Fibroblast of skin of left biceps (primary cell): Measurements from ENCODE around the gene ABCC5.
"Not testable (repeated sequence)": the region's sequence is repeated elsewhere in the genome, so short reads cannot be mapped to it uniquely, and the experiment has no call there.

Source experiments
- DNase-seq, 2 experiments: peaks; one replicate each; pipeline ENCODE4 v3.0.0-alpha.2; 2013; ENCODE audit warnings: low read depth in 2 of 2

ABCC5 gene

DNA sequence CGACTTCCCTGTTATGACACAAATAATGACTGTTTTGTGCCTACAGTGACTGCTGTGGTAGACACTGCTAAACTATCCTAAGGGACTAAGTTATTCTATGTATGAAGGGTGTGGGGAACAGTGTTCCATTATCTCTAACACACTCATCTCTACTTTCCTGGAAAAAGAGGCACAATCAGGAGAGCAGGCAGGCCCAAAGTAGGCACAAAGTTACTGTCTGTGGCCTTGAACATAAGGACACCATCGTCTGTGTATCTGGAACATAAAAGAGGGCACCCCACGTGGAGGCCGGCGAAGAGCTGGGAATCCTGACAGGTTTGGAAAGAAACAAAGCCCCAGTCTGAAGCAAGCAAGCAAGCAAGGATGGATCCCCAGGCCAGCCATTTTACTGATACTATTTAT lies 1.5 kb downstream of the ABCC5 start:
- no peak for DNase-seq

DNA sequence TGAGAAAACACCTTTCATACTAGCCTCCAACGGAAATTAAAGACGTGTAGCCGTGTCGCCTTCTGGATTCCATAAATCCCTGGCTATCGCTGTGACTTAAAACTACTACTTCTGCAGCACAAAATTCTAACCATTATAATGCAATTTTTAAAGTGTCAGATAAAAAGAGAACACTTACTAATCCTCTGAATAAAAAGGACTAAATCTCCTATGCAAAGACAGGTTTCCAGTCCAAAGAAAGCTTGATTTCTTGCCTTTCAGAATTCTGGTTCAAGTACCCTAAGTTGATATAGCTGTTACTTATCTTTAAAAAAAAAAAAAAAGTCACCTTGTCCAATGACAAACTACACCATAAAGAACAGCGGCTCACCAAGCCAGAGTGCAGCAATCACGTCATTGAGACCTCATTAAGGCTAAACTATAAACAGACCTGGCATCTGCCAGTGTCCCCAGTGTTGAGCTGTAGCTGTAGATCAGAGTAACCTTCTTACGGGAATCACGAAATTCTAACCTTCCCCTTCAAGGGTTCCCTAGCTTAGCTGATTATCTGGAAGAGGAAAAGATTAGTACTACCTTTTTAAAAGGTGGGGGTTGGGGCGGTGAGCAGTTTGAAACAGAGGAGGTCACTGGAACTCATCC lies 2.2 kb downstream of the ABCC5 start:
- no peak for DNase-seq

DNA sequence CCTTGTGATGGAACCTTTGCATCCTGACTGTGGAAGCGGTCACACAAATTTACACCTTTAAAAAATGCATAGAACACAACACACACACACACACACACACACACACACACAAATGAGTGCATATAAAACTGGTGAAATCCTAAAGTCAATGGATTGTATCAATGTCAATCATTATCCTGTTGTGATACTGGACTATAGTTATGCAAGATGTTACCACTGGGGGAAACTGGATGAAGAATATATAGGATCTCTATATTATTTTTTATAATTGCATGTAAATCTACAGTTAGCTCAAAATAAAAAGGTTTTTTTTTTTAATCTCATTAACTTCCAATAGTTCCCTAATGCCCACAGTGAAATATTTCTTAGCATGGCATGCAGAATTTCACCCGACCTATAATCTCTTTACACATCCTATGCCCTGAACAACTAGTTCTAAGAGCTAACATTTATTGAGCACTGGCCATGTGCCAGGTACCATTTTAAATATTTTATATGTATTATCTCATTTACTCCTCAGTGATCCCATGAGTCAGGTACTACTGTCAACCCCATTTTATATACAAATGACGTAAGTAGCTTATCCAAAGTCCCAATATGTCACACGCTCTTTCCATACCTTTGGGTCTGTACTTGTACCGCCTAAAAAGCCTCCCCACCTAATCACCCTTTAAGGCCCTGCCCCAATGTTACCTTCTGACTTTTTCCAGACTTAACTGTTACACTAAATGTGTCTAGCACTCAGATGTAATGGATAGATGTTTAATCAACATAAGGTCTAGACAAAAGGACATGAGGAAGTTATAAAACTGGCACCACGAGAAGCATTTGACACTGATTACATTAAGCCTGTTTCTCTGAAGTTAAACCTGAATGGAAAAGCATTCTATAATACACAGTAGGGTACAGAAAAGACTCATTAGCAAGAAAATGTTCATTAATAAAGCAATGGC lies 5.5 kb downstream of the ABCC5 start:
- no peak for DNase-seq

DNA sequence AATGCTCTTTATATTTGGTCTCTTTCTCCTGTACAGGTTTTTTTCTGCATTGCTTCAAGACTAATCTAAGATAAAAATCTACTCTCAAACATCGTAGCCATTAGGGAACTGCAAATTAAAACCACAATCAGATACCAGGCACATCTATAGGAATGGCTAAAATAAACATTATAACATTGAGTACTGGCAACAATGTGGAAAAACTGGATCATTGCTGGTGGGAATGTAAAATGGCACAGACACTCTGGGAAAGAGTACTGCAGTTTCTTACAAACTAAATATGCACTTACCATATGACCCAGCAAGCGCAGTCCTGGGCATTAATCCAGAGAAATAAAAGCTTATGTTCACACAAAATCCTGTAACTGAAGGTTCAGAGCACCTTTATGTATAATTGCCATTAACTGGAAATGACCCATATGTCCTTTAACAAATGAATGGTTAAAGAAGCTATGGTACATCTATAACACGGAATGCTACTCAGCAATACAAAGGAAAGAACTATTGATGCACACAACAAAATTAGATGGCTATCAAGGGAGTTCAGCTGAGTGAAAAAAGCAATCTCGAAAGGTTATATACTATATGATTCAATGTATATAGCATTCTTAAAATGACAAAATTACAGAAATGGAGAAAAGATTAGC lies 6.3 kb downstream of the ABCC5 start:
- DNase-seq: no peak

DNA sequence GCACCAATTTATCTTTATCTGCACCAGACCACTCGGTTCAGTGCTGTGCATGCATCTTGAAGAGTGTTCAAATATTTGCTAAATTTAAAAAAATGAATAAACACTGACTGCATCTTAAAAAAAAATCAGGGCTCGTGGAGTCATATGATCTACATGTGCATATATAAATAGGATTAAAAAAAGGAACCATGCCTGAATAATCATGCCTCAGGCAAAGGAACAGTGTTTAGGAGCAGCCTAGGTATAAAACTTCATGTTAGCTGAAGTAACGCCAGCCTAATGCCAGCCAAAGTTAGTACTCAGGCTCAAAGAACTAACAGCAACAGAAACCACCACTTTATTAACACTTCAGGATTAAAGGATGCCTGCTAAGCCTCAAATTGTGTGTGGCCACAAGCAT lies 9.5 kb downstream of the ABCC5 start:
- no peak for DNase-seq

DNA sequence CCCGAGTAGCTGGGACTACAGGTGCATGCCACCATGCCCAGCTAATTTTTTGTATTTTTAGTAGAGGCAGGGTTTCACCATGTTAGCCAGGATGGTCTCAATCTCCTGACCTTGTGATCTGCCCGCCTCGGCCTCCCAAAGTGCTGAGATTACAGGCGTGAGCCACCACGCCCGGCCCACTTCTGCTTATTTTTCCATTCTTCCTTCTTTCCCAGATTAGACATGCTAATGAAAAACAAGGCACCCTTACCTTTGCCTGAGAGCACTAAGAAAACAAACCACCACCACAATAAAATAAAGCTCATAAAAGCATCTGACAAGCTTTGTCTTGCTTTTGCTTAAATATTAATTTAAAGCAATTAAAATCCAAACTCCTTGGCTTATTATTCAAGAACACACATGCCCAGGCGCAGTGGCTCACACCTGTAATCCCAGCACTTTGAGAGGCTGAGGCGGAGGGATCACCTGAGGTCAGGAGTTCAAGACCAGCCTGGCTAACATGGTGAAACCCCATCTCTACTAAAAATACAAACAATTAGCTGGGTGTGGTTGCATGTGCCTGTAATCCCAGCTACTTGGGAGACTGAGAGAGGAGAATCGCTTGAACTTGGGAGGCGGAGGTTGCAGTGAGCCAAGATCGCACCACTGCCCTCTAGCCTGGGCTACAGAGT lies 10.4 kb downstream of the ABCC5 start:
- DNase-seq: not testable (repeated sequence)

DNA sequence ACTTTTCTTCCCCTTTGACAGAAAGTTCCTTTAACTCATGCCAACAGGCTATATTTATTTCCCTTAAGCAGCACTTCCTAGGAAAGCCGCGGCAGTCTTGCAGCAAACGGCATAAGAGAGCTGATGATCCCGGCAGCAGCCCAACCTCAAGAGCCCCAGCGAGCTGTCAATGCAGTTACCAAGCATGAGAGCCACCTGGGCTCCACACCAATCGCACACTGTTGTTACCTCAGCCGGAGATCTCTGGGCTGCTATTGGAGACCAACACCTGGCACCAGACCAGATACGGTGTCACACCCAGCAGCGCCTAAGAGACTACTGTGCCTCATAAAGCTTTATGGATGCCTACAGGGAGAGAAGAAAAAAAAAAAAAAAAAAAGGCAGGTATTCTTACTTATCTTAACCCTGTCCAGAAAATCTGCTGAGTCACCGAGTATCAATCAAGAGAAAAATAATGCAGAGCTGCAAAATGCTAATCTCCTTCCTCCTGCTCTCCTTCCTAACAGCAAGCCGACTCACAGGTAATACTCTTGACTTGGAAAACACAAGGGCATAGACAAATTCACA lies 11.7 kb downstream of the ABCC5 start:
- no peak for DNase-seq

- DNase-seq: no peak
Observed at GRCh38 chr3:184004476-184004875, 13.2 kb downstream of the ABCC5 start.

GRCh38 chr3:184003187-184003967 lies 14.3 kb downstream of the ABCC5 start:
- DNase-seq: peak; percentile 64 to 70

GRCh38 chr3:184002469-184002868 lies 15.2 kb downstream of the ABCC5 start:
- DNase-seq: no peak

DNA sequence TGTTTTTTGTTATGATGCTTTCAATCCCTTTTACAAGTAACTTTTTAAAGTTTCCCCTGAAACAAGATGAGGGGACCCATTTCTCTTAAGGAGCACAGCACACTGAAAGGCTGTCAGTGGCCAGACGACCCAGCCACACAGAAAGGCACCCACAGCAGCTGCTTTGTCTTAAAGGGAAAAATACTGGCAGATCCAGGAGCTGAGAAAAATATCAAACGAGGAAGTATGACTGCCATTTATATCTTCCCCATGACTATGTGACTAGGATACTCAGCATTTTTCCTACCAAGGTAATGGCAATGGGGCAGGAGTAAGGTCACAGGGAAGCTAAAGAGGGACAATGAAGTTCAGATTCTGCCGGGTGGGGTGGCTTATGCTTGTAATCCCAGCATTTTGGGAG lies 15.9 kb downstream of the ABCC5 start:
- no peak for DNase-seq

DNA sequence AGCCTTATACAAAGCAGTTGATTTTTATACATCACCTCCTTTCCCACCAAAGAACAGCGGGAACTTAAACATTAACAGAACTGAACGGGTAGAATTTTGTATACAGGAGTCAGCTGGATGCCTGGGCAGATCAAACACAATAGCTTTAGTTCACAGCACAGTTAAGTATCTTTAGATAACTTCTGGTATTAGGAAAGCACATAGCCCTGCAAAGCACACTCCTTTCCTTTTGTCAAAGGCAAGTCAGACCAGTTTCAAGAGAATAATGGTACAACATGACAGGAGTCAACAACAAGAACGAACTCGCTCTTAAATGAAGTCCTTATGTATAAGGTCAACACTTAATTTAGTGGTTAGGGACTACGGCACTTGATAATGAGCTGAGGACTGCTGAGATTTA lies 26.3 kb downstream of the ABCC5 start:
- DNase-seq: no peak

DNA sequence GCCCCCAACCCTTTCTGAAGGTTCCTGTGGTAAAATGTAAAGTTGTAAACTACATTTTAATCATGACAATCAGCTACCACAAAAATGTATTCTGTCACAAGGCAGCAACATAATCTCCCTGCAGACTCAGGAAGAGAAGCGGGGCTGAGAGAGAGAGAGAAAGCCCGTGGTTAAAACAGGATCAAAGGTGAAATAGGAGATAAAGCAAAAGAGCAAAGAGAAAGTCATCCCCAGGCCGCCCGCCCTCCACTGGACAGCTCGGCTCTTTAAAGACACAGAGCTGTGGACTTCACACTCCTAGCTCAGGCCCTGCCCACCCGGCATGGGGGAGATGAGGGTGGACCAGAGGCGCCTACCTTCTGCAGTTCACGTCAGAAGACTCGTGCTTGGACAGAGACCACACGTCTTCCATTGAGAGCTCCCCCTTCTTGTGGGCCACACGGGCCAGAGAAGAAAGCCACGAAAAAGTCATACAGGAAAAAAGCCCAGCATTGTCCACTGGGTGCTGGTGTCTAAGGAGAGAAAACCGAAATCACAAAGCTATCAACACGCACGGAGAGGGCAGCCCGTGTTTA lies 29.4 kb downstream of the ABCC5 start:
- DNase-seq: peak; percentile 19 to 31

- DNase-seq: no peak
Observed at GRCh38 chr3:183987000-183987600, 30.6 kb downstream of the ABCC5 start.

GRCh38 chr3:183984749-183985729 lies 32.6 kb downstream of the ABCC5 start:
- DNase-seq: no peak

DNA sequence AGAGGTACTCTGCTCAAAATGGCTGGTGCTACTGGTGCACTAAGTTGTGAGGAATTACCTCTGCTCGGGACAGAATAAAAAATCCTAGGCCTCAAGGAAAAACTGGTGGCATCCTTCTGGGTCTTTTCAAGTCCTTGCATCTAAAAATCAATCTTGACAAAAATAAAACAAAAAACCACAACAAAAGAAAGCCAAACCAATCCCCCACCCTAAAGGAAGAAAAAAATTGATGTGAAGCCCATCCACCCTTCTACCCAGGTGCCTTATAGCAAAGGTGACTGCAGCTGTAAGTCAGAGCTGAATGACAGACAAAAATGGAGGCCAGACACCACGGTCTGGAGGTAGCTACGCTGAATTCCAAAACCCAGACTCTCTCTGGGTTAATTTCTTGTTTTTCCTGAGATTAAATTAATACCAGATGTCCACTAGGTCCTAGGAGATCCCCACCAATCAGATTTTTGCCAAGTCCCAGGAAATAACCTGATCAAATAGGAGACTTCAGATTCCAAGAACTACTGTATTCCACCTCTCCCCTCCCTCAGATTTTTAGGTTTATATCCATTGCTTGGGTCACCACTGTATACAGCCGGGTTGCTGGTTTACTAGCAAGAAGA lies 33.5 kb downstream of the ABCC5 start:
- DNase-seq: peak in 1 of 2 experiments; percentile 20

DNA sequence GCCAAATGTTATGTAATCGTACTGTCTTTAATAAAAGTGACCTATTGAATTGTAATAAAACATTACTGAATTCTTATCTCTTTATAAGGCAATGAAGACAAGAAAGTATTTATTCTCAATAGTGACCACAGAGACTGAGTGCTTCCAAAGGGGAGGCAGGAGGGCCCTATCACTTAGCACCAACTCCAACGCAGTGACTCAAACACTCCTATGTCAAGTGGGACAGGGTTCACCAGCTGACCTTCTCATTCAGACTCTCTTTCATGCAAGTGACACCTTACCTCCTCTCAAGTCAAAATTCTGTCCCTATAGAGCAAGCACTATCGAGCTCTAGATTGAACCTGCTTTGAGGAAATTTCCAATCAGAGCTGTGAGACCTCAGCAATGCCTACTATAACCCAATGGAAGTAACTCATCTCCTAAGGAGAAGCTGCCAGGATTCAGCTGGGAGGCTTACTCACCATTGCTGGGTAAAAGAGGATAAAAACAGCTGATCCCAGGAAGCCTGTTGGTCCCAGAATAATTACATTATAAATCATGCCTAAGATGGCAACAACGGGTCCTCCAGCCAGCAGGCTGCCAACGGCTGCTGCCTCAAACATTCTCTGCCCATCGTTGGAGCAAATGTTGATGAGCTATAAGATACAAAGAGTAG lies 35.6 kb downstream of the ABCC5 start:
- no peak for DNase-seq

- DNase-seq: no peak
Observed at GRCh38 chr3:183980403-183980802, 37.3 kb downstream of the ABCC5 start.
